ENCODE measurements around the gene ITIH4.

GRCh38 chr3:52790337-52790736 is 40.1 kb downstream of the ITIH4 start:
- TF ChIP-seq POLR2A (IDR thresholded peaks at IDR 0.05): no peak
- TF ChIP-seq CTCF (IDR thresholded peaks at IDR 0.05): no peak
